ENCODE data around the gene SBK3.
"Not testable (repeated sequence)": the region's sequence is repeated elsewhere in the genome, so short reads cannot be mapped to it uniquely, and the experiment has no call there.

Gene SBK3

DNA sequence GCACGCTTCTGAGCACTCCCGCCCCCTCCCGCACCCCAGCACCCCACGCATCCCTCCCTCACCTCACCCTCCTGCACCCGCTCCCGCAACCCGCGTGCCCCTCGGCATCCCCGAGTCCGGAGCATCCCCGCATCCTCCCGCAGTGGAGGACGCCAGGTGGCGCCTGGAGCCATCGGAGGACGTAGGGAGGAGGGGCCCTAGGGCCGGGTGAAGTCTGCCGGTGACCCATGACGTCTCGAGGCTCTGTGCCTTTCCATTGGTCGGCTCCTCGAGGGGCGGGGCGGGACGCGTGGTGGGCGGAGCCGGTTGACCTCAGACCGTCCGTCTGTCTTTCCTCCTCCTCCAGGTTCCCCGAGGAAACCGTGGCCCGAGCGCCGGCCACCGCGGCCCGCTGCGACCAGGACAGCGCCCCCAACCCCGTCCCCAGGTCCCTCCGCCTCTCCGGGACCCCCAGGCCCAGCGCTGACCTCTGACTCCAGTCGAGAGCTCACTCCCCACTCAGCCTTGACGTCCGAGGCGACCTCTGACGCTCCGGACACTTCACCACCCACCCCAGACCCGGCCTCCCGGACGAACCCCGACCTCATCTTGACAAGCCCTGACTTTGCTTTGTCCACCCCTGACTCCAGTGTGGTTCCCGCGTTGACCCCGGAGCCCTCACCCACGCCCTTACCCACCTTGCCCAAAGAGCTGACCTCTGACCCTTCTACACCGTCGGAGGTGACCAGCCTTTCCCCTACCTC, 28.3 kb downstream of the SBK3 start:
- peak; percentile 78 for DNase-seq (ENCODE audit: low read depth)

DNA sequence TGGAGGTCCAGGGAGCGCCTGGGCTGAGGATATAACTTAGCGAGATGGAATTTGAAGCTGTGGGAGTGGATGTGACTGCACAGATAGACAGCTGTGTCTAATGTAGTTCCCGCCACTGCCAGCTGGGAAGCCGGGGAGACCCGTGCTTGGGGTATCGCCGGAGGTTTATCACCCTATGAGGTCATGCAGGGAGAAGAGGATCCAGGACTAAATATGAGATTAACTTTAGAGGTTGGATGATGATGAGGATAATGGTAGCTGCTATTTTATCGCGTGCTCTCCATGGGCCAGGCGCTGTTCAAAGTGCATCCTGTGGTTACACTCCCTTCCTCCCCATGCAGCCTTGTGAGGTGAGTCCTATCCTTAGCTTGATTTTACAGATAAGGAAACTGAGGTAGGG, 37.2 kb downstream of the SBK3 start:
- no peak for DNase-seq (ENCODE audit: low read depth)

- no peak for DNase-seq (ENCODE audit: low read depth)
These were observed 40.4 kb downstream of the SBK3 start for GRCh38 chr19:55504981-55505380.

GRCh38 chr19:55504252-55504603, 41.1 kb downstream of the SBK3 start:
- no peak for DNase-seq (ENCODE audit: low read depth)

GRCh38 chr19:55503502-55504251, 41.7 kb downstream of the SBK3 start:
- DNase-seq (ENCODE audit: low read depth), result peak; percentile 88

DNA sequence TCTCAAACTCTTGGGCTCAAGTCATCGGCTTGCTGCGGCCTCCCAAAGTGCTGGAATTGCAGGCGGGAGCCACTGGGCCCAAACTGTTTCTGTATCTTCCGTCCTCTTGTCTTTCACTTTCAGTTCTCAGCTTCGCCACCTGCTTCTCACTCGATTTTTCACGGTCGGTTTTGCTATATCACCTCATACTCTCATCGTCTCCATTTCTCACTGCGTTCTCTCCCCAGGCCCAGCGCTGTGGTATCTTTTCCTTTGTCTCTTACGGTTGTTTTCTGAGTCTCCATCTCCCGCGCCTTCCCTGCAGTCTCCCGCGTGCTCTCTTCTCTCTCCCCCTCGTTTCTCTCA, 42.2 kb downstream of the SBK3 start:
- DNase-seq (ENCODE audit: low read depth), result no peak

- no peak for DNase-seq (ENCODE audit: low read depth)
These were observed 43.0 kb downstream of the SBK3 start for GRCh38 chr19:55502197-55502952.

DNA sequence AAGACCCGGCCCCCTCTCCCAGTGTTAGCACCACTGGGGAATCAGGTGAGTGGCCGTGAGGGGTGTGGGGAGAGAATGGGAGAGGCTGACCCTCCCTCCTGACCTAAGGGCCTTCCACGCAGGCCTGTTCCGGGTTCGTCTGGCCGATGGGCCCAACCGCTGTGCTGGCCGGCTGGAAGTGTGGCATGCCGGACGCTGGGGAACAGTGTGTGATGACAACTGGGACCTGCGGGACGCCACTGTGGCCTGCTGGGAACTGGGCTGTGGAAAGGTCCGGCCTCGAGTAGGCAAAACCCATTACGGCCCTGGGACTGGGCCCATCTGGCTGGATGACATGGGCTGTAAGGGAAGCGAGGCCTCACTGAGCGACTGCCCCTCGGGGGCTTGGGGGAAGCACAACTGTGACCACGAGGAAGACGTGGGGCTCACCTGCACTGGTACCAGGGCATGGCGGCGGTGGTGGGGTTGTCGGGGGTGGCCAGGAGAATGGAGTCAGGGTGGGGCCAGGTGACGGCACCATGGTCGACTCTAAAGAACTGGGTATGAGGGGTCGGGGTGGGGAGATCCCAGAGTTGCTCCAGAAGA, 44.9 kb downstream of the SBK3 start:
- DNase-seq (ENCODE audit: low read depth), result no peak

- no peak for DNase-seq (ENCODE audit: low read depth)
These were observed 47.0 kb downstream of the SBK3 start for GRCh38 chr19:55498246-55498840.

DNA sequence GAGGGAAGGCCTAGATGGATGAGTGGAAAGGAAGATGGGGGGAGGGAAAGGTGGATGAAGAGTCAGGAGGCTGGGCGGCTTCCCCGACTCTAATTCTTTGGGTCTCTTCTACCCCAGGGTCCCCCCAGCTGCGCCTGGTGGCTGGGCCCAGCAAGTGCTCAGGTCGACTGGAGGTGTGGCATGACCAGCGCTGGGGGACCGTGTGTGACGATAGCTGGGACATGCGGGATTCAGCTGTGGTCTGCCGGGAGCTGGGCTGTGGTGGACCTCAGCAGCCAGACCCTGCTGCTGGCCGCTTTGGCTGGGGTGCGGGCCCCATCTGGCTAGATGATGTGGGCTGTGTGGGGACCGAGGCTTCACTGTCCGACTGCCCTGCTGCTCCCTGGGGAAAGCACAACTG, 47.6 kb downstream of the SBK3 start:
- no peak for DNase-seq (ENCODE audit: low read depth)

- not testable (repeated sequence) for DNase-seq (ENCODE audit: low read depth)
These were observed 48.5 kb downstream of the SBK3 start for GRCh38 chr19:55496820-55497219.

GRCh38 chr19:55495646-55496349, 49.5 kb downstream of the SBK3 start:
- no peak for DNase-seq (ENCODE audit: low read depth)

DNA sequence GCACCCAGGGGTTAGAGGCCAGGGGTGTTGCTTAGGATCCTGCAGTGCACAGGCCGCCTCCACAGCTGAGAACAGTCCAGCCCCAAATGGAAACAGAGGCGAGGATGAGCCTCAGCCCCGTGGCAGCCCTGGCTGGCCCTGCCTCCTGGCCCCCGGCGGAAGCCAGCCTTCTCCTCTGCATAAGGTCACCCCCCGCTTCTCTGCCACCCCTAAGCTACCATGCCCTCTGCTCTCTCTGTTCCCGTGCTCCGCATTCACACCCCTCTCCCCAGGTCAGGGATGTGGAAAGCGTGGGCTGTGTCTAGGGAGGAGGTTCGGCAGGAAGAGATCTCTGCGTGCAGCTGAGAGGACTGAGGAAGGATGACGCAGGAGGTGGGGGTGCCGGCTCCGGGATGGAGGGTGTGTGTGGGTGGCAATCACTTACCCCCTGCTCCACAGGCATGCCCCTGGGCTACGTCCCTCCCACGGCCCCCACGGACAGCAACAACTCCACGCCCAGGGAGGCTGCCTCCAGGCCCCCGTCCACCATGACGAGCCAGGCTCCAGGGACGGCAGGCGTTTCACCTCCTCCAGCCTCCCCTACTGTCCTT, 51.1 kb downstream of the SBK3 start:
- DNase-seq (ENCODE audit: low read depth), result no peak

DNA sequence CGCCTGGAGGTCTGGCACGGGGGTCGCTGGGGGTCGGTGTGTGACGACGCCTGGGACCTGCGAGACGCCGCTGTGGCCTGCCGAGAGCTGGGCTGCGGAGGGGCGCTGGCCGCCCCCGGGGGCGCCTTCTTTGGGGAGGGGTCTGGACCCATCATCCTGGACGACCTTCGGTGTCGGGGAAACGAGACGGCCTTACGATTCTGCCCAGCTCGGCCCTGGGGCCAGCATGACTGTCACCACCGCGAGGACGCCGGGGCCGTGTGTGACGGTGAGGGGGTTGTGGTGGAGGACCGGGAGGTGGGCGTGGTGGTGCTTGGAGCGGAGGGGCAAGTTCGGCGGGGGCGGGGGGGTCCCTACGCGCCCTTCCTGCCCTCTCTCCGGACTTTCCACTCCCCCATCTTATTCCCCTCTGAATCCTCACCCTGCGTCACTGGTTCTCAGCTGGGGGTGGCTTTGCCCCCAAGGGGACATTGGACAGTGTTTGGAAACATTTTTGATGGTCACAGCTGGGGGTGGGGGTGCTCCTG, 51.6 kb downstream of the SBK3 start:
- DNase-seq (ENCODE audit: low read depth), result no peak

- no peak for DNase-seq (ENCODE audit: low read depth)
These were observed 52.2 kb downstream of the SBK3 start for GRCh38 chr19:55493052-55493644.

DNA sequence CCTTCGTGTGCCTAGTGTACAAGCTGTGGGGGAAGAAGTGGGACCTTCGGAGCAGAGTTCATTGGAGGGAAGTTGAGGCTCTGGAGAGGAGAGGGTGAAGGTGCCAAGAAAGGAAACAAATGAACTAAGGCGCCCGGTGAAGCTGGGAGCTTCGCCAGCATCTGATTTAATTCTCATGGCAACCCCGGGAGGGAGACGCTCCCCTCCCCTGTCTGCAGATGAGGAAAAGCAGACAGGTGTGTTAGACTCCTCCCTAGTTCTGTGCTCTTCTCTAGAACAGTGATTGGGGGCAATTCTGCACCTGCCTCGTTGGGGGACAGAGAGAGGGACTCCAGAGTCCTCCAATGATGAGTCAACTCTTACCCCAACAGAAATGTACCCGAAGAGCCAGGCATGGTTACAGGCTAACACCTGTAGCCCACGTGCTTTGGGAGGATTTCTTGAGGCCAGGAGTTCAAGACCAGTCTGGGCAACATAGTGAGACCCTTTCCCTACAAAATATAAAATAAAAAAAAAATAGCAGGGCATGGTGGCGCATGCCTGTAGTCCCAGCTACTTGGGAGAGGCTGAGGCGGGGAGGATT, 52.9 kb downstream of the SBK3 start:
- no peak for DNase-seq (ENCODE audit: low read depth)

DNA sequence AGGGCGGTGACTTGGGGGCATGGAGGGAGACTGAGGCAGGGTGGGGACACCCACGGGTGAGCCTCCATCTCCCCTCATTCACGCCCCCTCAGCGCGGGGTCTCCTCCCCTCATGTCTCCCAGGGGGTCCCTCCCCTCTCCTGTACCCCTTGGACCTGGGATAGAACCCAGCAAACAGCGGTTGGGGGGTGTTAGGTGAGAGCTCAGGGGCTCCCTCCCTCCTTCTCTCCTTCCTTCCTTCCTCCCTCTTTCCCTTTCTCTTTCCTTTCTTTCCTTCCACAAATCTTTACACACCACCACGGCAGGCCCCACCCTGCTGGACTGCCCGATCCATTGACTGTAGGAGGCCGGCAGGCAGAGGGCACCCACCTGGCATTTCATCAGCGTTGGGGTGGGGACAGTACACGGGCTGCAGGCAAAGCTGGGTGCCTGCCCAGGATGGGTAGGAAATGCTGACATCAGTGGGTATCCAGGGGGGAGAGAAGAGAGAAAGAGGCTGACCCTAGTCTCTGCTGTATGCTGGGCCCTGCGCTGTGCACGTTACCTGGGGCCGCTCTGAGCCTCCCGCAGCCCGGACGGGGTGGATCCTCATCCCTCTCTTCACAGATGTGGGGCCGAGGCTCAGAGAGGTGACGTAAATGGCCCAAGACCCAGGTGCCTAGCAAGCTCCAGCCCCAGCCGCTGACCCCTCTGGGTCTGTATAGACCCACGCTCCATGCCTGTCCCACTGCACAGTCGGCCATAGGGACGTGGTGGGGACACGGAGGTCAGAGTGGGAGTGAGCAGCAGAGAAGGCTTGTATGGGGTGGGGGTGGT, 53.6 kb downstream of the SBK3 start:
- DNase-seq (ENCODE audit: low read depth), result no peak

Measured in stimulated activated CD8-positive, alpha-beta memory T cell treated with anti-CD3 and anti-CD28 coated beads, Interleukin-12 subunit alpha, Interleukin-12 subunit beta, amount 100 ng/mL, for 4 hours (primary cell).